HG02571 (cell line): ENCODE results near the gene CCDC137.

Source experiments
- ATAC-seq: cut with Tn5 transposase; IDR thresholded peaks from one replicate; pipeline ENCODE4 v1.9.1; 2021; ENCODE audit warnings: mild to moderate bottlenecking, moderate library complexity; ENCODE audit not compliant: unreplicated experiment

The CCDC137 gene

GRCh38 chr17:81681672-81682071 lies 15.1 kb downstream of the CCDC137 start:
- no peak for ATAC-seq

- ATAC-seq, result no peak
These were observed 16.1 kb downstream of the CCDC137 start for GRCh38 chr17:81682565-81683207.

DNA sequence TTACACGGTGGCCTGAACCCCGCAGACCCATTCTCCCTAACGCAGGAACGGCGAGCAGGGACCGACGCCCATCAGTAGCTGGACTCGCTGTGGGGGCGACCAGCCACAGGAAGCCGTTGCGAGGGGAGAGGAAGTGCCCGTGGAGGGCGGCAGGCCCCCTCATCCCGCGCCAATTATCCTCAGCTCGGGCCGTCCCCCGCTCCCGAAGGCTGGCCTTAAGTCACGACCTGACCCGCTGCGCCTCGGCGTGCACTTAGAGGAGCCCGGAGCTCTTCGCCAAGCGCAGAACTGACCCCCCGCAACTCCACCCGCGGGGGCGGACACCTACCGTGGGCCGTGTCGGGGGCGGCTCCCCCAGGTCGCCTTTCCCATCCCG lies 16.7 kb downstream of the CCDC137 start:
- peak; percentile 19 for ATAC-seq

DNA sequence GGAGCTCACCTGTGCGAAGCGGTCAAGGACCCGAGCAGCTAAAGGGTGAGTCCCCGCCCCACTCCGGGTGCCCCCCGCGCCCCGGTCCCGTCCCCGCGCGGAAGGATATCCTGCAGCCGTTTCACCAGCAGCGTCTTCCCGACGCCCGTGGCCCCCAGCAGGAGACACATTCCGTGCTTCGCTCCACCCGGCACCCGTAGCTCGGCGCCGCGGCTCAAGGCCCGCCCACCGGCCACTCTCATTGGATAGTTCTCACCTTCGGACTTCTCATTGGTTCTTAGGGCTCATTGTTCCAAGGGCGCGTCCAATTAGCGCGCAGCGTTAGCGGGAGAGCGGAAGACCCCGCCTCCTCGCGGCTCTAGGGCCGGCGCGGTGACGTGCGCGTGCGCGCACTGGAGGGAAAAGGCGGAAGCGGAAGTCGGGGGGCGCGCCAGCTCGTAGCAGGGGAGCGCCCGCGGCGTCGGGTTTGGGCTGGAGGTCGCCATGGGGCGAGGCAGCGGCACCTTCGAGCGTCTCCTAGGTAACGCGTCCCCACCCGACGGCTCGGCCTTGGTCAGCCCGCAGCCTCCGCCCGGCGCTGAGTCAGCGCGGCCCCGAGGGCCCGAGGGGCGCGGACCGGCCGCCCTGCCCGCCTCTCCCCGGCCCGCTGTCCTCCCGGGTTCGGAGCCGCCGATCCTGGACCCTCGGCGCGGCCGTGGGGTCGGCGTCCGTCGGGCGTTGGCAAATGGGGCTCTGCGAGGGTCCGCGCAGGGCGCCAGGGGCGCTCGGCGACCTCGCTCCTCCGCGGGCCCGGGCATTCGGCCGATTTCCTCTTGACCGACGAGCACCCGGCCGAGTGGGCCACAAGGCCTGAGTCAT lies 17.3 kb downstream of the CCDC137 start, which contains the start of the genes ARL16 and HGS:
Gene ARL16 (minus strand): TSS at position 214 of the 858 bp plus-strand sequence. CDS start 44 bp downstream, at position 170.
Gene HGS (plus strand): TSS at position 428 of the 858 bp plus-strand sequence. CDS start 56 bp downstream, at position 484.
- peak; percentile 92 for ATAC-seq

- no peak for ATAC-seq
These were observed 17.9 kb downstream of the CCDC137 start for GRCh38 chr17:81684442-81684911.

DNA sequence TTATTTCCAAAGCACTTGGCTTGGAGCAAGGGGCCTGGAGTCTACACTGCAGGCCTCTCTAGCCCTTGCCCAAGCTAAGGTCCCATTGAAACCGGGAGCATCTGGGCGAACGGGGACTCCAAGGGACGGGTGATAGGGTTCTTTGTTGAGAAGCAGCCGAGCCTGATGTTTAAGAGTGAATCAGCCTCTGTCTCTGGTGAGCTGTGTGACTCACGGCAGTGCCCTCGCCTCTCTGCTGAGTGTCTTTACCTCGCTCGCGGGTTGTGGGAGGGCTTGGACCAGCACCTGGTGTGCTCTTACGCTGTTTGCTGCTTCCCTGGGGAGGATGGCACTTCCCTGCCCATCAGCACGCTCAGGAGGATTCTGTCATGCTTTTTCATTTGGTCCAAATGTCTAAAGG lies 18.6 kb downstream of the CCDC137 start:
- ATAC-seq, result no peak

DNA sequence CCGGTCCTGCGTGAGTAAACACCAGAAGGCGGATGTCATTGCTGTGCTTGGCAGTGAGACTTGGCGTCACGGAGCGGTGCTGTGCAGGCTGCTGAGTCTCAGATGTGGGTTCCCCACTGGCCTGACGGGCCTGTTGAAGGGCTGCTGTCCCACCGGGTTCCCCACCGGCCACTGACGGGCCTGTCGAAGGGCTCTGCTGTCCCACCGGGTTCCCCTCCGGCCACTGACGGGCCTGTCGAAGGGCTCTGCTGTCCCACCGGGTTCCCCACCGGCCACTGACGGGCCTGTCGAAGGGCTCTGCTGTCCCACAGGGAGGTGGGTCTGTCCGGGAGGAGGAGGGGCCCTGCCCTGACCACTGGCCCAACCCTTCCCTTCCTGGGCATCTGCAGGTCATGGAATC lies 20.1 kb downstream of the CCDC137 start:
- no peak for ATAC-seq

DNA sequence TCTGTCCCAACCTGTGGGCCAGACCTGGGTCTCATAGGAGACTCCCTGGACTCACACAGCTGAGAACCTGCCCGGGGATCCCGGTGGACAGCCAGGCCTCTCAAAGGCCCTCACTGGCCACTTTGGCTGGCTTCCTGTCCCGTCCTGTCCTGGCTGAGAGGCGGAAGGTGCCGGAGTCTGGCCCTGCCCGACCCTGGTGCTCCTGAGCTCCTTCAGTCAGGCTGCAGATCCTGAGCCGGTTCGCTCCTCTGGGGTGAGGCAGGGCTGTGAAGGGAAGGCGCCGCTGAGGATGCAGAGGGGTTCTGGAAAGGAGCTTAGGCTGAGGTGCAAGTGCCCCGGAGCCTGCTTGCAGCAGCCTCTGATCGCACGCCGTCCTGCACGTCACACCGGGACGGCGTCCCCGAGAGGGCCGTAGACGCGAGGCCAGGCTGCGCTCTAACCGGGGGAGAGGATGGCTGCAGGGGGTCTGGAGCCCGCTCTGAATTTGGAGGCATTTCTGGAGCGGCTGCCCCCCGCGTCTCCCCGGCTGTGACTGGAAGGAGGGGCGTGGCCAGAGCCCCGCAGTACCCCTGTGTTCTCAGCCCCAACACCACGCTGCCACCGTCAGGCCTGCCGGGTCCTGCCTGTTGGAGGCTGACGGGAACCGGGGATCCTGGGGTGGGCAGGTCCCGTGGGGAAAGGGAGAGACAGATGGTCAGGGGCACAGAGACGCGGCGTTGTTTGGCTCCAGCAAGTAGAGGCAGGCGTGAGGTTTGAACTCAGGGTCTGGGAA lies 21.4 kb downstream of the CCDC137 start:
- ATAC-seq, result no peak

DNA sequence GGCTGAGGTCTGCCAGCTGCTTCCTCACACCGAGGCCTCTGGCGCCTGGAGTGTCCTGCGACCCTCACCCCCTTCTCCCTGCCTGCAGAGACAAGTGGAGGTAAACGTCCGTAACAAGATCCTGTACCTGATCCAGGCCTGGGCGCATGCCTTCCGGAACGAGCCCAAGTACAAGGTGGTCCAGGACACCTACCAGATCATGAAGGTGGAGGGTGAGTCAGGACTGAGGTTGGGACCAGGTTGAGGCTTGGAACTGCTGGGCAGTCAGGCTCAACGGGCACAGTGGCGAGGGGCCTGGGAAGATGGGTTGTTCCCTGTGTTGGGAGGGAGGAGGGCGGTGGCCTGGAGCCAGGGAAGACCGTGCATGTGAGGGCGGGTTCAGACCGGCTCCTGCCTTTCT lies 22.1 kb downstream of the CCDC137 start:
- no peak for ATAC-seq

- ATAC-seq, result no peak
These were observed 23.5 kb downstream of the CCDC137 start for GRCh38 chr17:81690066-81690465.

- ATAC-seq, result no peak
These were observed 24.0 kb downstream of the CCDC137 start for GRCh38 chr17:81690549-81690948.

DNA sequence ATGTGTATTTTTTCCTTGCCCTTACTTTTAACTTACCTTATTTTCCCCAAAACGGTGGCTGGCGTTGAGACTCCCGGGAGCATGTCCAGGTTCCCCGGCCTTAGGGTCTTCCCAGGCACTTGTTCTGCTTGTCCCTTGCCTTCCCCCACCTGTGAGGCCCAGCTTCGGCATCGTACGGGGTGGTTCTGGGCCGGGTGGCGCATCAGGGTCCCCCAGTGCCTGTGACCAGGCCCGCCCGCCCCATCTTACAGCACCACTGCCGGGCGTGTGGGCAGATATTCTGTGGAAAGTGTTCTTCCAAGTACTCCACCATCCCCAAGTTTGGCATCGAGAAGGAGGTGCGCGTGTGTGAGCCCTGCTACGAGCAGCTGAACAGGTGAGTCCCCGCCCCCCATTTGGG lies 24.7 kb downstream of the CCDC137 start:
- no peak for ATAC-seq

DNA sequence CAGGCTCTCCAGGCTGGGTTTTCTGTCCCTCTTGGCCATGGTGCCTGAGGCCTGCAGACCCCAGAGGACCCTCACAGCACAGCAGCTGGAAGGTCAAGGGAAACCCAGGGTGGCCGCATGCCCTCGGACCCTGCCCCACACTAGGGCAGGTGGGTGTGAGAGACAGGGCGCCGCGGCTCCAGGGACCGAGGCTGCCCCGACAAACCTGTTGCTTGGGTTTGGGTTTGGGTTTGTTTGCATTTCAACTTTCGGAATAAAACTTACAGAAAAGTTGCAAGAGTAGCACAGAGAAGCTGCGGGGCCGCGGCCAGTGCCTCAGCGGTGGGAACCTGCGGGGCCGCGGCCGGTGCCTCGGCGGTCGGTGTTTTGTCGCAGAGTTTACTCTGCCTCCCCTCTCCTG lies 25.1 kb downstream of the CCDC137 start:
- no peak for ATAC-seq

DNA sequence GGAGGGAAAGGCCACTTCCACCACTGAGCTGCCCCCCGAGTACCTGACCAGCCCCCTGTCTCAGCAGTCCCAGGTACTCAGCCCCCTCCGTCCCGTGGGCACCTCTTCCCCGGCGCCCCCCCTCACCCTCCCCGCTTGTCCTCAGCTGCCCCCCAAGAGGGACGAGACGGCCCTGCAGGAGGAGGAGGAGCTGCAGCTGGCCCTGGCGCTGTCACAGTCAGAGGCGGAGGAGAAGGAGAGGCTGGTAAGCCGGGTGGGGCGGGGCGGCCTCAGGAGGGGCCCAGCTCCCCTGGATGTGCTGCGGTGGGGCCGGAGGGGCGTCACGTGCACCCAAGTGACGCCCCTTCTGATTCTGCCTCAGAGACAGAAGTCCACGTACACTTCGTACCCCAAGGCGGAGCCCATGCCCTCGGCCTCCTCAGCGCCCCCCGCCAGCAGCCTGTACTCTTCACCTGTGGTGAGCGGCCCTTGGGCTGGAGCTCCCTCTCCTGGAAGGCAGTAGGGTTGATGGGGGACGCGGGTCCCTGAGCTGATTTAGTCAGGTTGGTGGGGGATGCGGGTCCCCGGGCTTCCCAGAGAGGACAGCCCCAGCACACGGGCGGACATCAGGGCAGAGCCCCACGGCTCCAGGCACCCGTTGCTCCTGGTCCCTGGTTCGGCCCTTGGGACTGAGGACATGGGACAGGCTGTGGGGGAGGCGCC lies 27.1 kb downstream of the CCDC137 start:
- no peak for ATAC-seq

- no peak for ATAC-seq
These were observed 28.3 kb downstream of the CCDC137 start for GRCh38 chr17:81694810-81695209.

- ATAC-seq, result no peak
These were observed 28.7 kb downstream of the CCDC137 start for GRCh38 chr17:81695211-81695610.

DNA sequence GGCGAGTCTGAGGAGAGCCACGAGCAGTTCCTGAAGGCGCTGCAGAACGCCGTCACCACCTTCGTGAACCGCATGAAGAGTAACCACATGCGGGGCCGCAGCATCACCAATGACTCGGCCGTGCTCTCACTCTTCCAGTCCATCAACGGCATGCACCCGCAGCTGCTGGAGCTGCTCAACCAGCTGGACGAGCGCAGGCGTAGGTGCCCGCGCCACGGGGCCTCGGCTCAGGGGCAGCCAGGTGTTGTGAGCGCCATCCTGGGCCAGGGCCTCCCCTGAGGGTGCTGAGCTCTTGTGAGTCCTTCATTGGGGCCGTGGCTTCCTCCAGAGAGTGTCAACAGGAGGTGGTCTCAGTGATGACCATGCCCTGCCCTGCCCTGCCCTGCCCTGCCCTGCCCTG lies 29.3 kb downstream of the CCDC137 start:
- ATAC-seq, result no peak

- ATAC-seq, result no peak
These were observed 29.8 kb downstream of the CCDC137 start for GRCh38 chr17:81696218-81696941.

DNA sequence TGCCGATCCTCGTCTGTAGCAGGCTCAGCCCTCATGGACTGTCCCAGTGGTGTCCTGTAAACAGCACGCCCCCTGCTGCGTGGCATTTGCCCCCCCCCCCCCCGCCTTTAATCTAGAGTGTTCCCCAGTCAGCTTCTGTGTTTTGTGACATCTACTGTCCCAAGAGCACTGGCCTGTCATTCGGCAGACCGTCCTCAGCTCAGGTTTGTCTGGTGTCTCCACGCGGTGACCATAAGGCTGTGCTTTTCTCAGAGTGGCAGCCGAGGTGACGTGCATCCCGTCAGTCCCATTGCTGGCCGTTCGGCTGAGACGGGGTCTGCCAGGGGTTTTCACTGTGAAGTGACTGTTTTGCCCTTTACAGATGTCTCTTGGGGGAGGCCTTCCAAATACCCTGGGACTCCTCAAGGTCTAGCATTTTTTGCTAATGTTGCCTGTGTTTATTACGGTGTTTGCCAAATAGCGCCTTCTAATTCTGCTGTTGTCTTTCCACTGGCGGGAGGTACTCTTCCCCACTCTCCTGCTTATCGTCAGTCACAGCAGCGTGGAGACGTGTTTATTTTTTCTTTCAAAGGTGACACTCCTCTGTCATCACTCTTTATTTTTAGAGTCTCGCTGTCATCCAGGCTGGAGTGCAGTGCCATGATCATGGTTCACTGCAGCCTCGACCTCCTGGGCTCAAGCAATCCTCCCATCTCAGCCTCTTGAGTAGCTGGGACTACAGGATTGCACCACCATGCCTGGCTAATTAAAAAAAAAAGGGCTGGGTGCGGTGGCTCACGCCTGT lies 30.9 kb downstream of the CCDC137 start:
- no peak for ATAC-seq
